GM21526 (cell line): ENCODE data around the gene CT83.

Source experiments
- ATAC-seq: cut with Tn5 transposase; IDR thresholded peaks from one replicate; pipeline ENCODE4 v1.9.1; 2021; ENCODE audit warnings: moderate library complexity; ENCODE audit not compliant: unreplicated experiment, low FRiP score

Gene CT83

GRCh38 chrX:116462822-116463221 lies at the start of gene CT83:
Gene CT83, minus strand, starts transcription at chrX:116462976. Its CDS starts 120 bp downstream, at chrX:116462856.
- ATAC-seq, result no peak

GRCh38 chrX:116499780-116500179 lies 37.0 kb upstream of the CT83 start:
- no peak for ATAC-seq

GRCh38 chrX:116493271-116493670 lies 30.5 kb upstream of the CT83 start:
- no peak for ATAC-seq

- no peak for ATAC-seq
Measured at GRCh38 chrX:116490104-116490503, 27.3 kb upstream of the CT83 start.

GRCh38 chrX:116480059-116480458 lies 17.3 kb upstream of the CT83 start:
- ATAC-seq, result no peak

GRCh38 chrX:116449156-116449555 lies 13.6 kb downstream of the CT83 start:
- no peak for ATAC-seq

- ATAC-seq, result no peak
Measured at GRCh38 chrX:116436358-116436816, 26.4 kb downstream of the CT83 start, which contains the start of gene SLC6A14. Gene SLC6A14, plus strand, starts transcription at chrX:116436606. Its CDS starts 104 bp downstream, at chrX:116436710.

- ATAC-seq, result no peak
Measured at GRCh38 chrX:116435597-116435996, 27.2 kb downstream of the CT83 start.

- no peak for ATAC-seq
Measured at GRCh38 chrX:116427978-116428377, 34.8 kb downstream of the CT83 start.

- ATAC-seq, result no peak
Measured at GRCh38 chrX:116417968-116418367, 44.8 kb downstream of the CT83 start.

- ATAC-seq, result no peak
Measured at GRCh38 chrX:116417214-116417613, 45.6 kb downstream of the CT83 start.

GRCh38 chrX:116413273-116413672 lies 49.5 kb downstream of the CT83 start:
- ATAC-seq, result no peak
